RPMI8226 (cell line): ENCODE results near the gene CDCP2.
"Not testable (repeated sequence)": the region's sequence is repeated elsewhere in the genome, so short reads cannot be mapped to it uniquely, and the experiment has no call there.

ENCODE experiments used
- DNase-seq: peaks from one replicate; pipeline ENCODE4 v3.0.0-alpha.2; 2015

Gene CDCP2

GRCh38 chr1:54114001-54114400 is 38.8 kb downstream of the CDCP2 start:
- no peak for DNase-seq

- no peak for DNase-seq
These were observed 40.0 kb downstream of the CDCP2 start for GRCh38 chr1:54112705-54113368.

- no peak for DNase-seq
These were observed 40.8 kb downstream of the CDCP2 start for GRCh38 chr1:54112027-54112426.

DNA sequence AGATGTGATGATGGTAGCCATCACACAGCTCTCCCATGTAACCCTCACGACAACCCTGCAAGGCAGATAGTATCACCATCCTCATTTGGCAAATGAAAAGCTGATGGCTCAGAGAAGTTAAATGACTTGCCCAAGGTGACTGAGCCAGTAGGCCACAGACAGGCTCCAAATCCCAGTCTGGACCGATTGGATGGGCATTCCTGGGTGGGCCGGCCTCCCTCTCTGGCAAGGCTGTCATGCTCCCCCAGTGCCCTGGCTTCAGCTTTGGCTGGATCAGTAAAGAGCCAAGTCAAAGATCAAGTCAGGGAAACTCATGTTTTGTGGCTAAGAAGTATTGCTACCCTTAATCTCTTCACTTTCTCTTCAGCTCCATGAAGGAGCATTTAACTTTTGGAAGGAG is 41.2 kb downstream of the CDCP2 start:
- no peak for DNase-seq

GRCh38 chr1:54110996-54111395 is 41.8 kb downstream of the CDCP2 start:
- no peak for DNase-seq

DNA sequence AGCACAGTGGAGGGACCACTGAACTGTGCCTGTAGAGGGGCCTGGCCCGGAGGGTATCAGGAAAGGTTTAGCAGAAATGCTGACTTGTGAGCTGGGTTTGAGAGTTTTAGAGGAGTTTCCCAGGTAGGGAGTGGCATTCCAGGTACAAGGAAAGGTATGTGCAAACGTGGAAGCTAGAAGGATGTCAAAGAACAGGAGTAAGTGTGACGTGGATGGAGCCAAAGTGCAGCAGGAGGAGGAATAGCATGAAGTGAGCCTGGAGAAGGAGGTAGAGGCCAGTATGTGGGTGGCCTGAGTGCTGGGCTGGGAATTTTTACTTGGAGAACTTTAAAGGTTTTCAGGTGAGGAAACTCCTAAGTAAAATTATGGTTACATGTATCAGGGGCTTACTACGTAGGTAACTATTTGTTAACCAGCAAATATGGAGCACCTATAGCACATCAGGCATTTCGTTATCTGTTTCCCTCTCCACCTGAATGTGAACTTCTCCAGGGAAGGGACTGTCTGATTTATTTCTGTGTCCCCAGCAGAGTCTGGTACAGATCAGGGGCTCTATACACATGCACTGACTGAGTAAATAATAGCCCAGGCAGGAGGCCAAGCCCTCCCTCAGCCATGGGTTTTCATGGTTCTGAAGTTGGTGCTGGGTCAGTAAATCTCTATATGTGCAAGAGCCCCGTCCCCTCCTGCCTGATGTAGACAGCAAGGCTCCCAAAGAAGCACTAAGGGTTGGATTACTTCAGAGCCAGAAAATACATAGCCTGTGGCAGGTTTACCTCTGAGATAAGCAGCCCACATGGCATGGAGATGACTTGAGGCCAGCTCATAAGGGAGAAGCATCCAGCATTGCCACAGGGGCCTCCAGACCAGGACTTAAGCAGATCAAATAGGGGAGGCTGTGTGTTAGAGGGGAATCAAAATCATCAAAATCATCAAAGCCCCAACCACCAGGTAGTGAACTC is 43.4 kb downstream of the CDCP2 start:
- DNase-seq, result no peak

DNA sequence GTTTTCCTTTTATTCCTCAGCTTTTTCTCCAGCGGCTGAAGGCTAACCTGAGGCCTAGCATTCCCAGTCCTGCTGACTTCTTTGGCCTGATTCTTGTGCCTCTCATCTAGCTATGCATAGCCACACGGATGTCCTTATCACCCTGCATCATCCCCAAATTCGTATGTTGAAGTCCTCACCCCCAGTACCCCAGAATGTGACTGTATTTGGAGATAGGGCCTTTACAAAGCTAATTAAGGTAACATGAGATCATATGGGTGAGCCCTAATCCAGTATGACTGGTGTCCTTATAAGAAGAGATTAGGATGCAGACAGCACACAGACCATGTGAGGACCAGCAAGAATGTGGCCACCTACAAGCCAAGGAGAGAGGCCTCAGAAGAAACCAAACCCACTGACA is 44.6 kb downstream of the CDCP2 start:
- no peak for DNase-seq

GRCh38 chr1:54107131-54107530 is 45.7 kb downstream of the CDCP2 start:
- no peak for DNase-seq

DNA sequence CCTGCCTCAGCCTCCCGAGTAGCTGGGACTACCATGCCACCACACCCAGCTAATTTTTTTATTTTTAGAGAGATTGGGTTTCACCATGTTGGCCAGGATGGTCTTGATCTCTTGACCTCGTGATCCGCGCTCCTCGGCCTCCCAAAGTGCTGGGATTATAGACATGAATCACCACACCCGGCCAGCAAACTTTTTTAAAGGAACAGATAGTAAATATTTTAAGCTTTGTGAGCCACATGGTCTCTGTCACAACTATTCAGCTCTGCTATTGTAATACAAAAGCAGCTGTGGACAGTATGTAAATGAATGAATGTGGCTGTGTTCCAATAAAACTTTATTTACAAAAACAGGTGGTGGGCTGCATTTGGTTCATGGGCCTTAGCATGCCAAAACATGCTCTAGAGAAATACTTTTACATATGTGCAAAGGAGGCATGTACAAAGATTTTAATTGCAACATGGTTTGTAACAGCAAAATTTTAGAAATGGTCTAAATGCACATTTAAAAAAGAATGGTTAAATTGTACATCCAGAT is 47.0 kb downstream of the CDCP2 start:
- no peak for DNase-seq

DNA sequence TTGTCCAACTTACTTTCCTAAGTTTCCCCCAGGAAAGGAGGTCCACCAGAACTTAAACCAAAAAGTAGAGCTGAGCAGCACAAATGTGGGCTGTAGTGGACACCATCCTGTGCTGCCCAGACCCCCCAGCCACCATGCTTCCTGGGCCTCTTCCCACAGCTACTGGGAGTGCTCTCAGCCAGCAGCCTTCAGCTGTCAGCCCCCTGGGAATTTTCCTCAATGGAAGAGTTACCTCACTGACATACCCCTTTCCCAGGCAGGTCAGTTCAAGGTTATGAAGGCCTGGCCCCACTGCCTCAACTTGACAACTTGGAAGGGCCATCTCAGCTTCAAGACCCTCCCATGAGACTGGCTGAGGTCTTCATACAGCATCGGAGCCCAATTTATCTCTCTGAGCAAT is 47.7 kb downstream of the CDCP2 start:
- no peak for DNase-seq

DNA sequence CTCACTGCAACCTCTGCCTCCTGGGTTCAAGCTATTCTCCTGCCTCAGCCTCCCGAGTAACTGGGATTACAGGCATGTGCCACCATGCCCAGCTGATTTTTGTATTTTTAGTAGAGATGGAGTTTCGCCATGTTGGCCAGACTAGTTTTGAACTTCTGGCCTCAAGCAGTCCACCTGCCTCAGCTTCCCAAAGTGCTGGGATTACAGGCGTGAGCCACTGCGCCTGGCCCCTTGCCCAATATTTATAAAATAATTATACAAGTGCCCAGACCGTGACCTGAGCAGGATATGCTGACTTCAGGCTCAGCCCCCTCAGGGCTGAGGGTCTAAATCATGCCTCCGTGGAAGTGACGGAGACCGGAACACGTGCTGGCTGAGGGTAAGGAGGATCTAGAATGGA is 48.2 kb downstream of the CDCP2 start:
- DNase-seq, result not testable (repeated sequence)

GRCh38 chr1:54103414-54103813 is 49.4 kb downstream of the CDCP2 start:
- DNase-seq, result no peak

GRCh38 chr1:54100500-54100899 is 52.3 kb downstream of the CDCP2 start:
- DNase-seq, result no peak

- no peak for DNase-seq
These were observed 53.7 kb downstream of the CDCP2 start for GRCh38 chr1:54099061-54099610.

DNA sequence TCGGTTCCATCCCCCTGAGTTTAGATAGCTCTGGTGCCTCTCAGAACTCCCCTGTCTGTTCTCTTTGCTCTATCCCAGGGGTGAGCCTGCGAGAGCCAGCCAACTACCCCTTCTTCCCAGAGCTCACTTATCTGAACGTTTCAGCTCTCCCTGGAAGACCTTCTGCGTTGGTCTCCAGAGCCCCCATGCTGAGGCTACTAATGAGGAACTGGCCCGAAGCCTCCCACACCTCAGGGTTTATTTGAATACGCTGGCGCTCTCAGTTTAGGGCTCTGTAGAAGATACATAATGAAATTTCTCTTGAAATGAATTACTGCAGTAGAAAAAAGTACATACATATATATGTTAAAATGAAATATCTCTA is 55.9 kb downstream of the CDCP2 start:
- DNase-seq, result no peak

- no peak for DNase-seq
These were observed 56.4 kb downstream of the CDCP2 start for GRCh38 chr1:54096227-54096876.

DNA sequence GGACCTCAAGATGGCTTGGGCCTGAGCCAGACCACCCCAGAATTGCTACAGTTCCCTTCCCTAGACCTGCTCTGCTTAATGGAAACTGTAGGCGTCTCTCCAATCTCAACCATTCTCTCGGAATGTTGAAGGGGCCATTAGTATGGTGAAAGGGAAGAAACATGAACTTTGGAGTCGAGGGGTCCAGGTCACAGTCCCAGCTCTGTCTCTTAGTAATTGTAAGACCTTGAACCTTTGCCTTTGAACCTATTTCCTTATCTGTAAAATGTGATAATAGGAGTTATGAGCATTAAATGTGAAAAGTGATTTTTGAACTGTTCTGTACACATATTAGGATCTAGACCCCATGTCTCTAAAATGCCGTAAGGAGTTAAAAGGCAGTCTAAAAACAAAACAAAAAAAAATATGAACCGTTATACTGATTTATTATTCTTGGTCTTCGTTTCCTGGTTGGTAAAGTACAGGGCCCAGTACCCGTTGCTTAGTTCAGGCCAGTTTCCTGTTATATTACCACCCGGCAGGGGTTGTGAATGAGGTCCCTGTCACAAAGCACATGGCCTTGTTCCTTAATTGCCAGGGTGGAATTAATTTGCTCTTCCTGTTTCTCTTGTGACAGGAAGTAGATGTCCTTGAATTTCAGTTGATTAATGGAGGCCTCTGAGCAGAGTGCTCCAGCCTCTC is 57.1 kb downstream of the CDCP2 start:
- DNase-seq, result no peak

DNA sequence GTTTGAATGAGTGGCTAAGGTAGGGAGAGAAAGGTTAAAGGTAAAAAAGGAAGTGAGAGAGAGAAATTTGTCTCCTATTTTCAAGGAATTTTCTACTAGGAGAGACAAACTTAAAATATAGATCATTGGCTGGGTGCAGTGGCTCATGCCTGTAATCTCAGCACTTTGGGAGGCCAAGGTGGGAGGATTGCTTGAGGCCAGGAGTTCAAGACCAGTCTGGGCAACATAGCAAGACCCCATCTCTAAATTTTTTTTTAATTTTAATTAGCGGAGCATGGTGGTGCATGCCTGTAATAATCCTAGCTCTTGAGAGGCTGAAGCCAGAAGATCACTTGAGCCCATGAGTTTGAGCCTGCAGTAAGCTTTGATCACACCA is 58.1 kb downstream of the CDCP2 start:
- DNase-seq, result not testable (repeated sequence)

DNA sequence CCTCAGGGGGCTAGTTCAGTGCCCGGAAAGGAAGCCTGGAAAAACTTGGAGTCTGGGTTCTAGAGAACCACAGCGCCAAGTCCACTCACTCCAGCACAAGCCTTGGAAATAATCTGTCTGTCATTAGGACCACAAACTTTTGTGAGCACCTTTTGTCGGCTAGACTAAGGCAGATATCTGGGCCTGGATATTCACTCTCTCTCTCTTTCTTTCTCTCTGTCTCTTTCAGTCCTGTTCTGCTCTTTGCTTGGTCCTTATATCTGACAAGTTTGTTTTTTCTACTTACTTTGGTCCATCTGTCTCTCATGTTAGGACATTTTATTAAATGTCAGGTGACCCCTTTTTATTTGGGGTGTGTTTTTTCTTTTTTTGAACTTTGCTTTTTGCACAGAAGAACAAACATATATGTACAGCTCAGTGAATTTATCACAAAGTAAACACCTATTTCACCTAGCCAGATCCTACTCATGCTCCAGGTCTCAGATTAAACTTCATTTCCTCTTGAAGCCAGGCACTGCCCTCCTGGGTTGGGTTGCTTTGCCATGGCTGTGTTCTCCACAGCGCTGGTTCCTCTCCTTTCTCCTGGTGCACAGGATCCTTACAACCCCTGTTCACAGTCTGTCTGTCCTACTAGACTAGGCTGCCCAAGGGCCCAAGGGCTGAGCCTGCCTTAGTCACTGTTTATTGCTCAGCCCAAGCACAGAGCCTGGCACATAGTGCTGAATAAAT is 58.6 kb downstream of the CDCP2 start:
- no peak for DNase-seq

GRCh38 chr1:54091666-54092065 is 61.1 kb downstream of the CDCP2 start:
- no peak for DNase-seq

- no peak for DNase-seq
These were observed 64.4 kb downstream of the CDCP2 start for GRCh38 chr1:54088385-54088784.

GRCh38 chr1:54086754-54087153 is 66.0 kb downstream of the CDCP2 start:
- DNase-seq, result no peak
